NB4 (cell line): Measurements from ENCODE around the gene ECT2.

Experiments
- TF ChIP-seq, protein P1 (sequence below): IDR thresholded peaks from one replicate; pipeline ENCODE4 v1.5.1; 2012; ENCODE audit warnings: low read depth, low read length
- TF ChIP-seq, protein P2 (sequence below): IDR thresholded peaks from 2 replicates; pipeline ENCODE4 v1.6.1; 2011; ENCODE audit warnings: low read depth, low read length

DNA sequence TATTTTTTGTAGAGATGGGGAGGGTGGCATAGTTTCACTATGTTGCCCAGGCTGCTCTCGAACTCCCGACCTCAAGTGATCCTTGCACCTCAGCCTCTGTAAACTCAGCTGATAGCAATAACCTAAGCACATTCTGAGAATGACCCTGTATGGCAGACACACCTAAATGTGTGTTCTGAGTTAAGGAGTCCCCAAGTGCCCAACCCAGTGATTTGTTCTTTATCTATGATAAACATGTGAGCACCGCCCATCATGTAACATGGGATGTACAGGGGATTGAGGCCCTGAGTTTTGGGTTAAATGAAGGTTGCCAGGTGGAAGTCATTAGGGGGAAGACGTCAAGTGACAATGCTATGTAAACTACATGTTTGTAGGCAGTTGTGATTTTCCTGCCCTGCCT, 45.4 kb upstream of the ECT2 start:
- TF ChIP-seq, protein P1, sequence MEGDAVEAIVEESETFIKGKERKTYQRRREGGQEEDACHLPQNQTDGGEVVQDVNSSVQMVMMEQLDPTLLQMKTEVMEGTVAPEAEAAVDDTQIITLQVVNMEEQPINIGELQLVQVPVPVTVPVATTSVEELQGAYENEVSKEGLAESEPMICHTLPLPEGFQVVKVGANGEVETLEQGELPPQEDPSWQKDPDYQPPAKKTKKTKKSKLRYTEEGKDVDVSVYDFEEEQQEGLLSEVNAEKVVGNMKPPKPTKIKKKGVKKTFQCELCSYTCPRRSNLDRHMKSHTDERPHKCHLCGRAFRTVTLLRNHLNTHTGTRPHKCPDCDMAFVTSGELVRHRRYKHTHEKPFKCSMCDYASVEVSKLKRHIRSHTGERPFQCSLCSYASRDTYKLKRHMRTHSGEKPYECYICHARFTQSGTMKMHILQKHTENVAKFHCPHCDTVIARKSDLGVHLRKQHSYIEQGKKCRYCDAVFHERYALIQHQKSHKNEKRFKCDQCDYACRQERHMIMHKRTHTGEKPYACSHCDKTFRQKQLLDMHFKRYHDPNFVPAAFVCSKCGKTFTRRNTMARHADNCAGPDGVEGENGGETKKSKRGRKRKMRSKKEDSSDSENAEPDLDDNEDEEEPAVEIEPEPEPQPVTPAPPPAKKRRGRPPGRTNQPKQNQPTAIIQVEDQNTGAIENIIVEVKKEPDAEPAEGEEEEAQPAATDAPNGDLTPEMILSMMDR, result no peak
- TF ChIP-seq, protein P2, sequence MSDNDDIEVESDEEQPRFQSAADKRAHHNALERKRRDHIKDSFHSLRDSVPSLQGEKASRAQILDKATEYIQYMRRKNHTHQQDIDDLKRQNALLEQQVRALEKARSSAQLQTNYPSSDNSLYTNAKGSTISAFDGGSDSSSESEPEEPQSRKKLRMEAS, result no peak
